DOHH2 (cell line): ENCODE data around the gene MRPL17.

Experiments
- H3F3A ChIP-seq: fragments of 200-600 bp; sonication (generic), shearing (Covaris generic); 2 replicates; pipeline ENCODE4 v1.6.0; 2016; ENCODE audit warnings: antibody characterized with exemption, mild to moderate bottlenecking; ENCODE audit not compliant: control insufficient read depth, insufficient read depth
- H3K27ac ChIP-seq: fragments of 200-600 bp; sonication (generic); 2 replicates; pipeline ENCODE4 v1.5.1; 2014; ENCODE audit warnings: low read depth, mild to moderate bottlenecking, low read length, moderate library complexity
- H3K27me3 ChIP-seq: fragments of 200-600 bp; sonication (generic); 2 replicates; pipeline ENCODE4 v1.6.1; 2014; ENCODE audit warnings: mild to moderate bottlenecking, low read length, mixed read lengths; ENCODE audit not compliant: control insufficient read depth
- H3K36me3 ChIP-seq: fragments of 200-600 bp; sonication (generic); 2 replicates; pipeline ENCODE4 v1.6.1; 2014; ENCODE audit warnings: mild to moderate bottlenecking, low read length, moderate library complexity, mixed read lengths; ENCODE audit not compliant: control insufficient read depth
- H3K4me1 ChIP-seq: fragments of 200-600 bp; sonication (generic); 2 replicates; pipeline ENCODE4 v1.6.1; 2014; ENCODE audit warnings: mild to moderate bottlenecking, low read length, mixed read lengths; ENCODE audit not compliant: control insufficient read depth
- H3K4me2 ChIP-seq: fragments of 200-600 bp; sonication (generic); 2 replicates; pipeline ENCODE4 v1.6.0; 2014; ENCODE audit warnings: mild to moderate bottlenecking, low read length, moderate library complexity
- H3K4me3 ChIP-seq: fragments of 200-600 bp; sonication (generic); 2 replicates; pipeline ENCODE4 v1.5.1; 2014; ENCODE audit warnings: mild to moderate bottlenecking, low read length, mixed read lengths
- H3K79me2 ChIP-seq: fragments of 200-600 bp; sonication (generic); 2 replicates; pipeline ENCODE4 v1.6.1; 2014; ENCODE audit warnings: mild to moderate bottlenecking, low read length, mixed read lengths; ENCODE audit not compliant: control insufficient read depth
- H3K9me2 ChIP-seq: fragments of 200-600 bp; sonication (generic); replicated peaks from 2 replicates; pipeline ENCODE4 v1.6.1; 2014; ENCODE audit warnings: mild to moderate bottlenecking, low read length, mixed read lengths; ENCODE audit not compliant: control insufficient read depth
- H3K9me3 ChIP-seq: fragments of 200-600 bp; sonication (generic); 2 replicates; pipeline ENCODE4 v1.6.1; 2014; ENCODE audit warnings: antibody characterized with exemption, low read length, mixed read lengths; ENCODE audit not compliant: control insufficient read depth, insufficient read depth
- H4K20me1 ChIP-seq: fragments of 200-600 bp; sonication (generic); 2 replicates; pipeline ENCODE4 v1.6.0; 2014; ENCODE audit warnings: low read depth, mild to moderate bottlenecking, antibody characterized with exemption, low read length, moderate library complexity; ENCODE audit not compliant: control insufficient read depth, insufficient read depth
- EZH2phosphoT487 ChIP-seq: fragments of 200-600 bp; sonication (generic); IDR thresholded peaks from 2 replicates; pipeline ENCODE4 v1.6.1; 2017; ENCODE audit warnings: borderline replicate concordance, mild to moderate bottlenecking, antibody characterized with exemption, low read length, moderate library complexity, mixed read lengths
- TF ChIP-seq, protein P1 (sequence below): fragments of 200-600 bp; sonication (generic); IDR thresholded peaks from one replicate; pipeline ENCODE4 v1.5.1; 2014; ENCODE audit warnings: antibody characterized with exemption, mild to moderate bottlenecking, low read depth, low read length; ENCODE audit not compliant: poor library complexity, severe bottlenecking

The MRPL17 gene

DNA sequence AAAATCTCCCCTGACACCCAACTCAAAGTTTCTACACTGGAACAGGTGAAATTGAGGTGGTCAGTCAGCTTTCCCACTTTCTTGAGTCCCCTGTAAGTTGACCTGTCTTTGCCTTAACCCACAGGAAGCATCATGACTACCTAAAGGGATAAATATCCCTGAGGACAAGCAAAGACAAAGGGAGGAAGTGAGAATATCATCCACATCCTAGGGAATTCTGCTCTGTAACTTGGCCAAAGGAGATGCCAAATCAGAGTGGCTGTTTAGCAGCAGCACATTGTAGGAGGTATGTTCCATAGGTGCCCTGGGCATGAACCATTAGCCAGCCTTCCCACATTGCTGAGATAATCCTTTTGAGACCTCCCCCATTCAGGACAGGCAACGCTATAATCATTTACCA, 40.9 kb upstream of the MRPL17 start:
- Histone ChIP-seq H3K4me2 (no peak overlapping the region), H3F3A (no peaks in the 10 kb centered on the region), H3K4me1 (no peaks in the 10 kb centered on the region), H4K20me1 (no peaks in the 10 kb centered on the region), H3K36me3 (no peaks in the 10 kb centered on the region), H3K9me2 (no peaks in the 10 kb centered on the region), H3K27me3 (peaks cover 19% of the 10 kb centered on the region), H3K27ac (no peak overlapping the region), H3K9me3 (no peaks in the 10 kb centered on the region), H3K79me2 (no peaks in the 10 kb centered on the region), H3K4me3 (no peak overlapping the region)
- TF ChIP-seq, protein P1, sequence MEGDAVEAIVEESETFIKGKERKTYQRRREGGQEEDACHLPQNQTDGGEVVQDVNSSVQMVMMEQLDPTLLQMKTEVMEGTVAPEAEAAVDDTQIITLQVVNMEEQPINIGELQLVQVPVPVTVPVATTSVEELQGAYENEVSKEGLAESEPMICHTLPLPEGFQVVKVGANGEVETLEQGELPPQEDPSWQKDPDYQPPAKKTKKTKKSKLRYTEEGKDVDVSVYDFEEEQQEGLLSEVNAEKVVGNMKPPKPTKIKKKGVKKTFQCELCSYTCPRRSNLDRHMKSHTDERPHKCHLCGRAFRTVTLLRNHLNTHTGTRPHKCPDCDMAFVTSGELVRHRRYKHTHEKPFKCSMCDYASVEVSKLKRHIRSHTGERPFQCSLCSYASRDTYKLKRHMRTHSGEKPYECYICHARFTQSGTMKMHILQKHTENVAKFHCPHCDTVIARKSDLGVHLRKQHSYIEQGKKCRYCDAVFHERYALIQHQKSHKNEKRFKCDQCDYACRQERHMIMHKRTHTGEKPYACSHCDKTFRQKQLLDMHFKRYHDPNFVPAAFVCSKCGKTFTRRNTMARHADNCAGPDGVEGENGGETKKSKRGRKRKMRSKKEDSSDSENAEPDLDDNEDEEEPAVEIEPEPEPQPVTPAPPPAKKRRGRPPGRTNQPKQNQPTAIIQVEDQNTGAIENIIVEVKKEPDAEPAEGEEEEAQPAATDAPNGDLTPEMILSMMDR: no peak
- TF ChIP-seq EZH2phosphoT487: no peak

DNA sequence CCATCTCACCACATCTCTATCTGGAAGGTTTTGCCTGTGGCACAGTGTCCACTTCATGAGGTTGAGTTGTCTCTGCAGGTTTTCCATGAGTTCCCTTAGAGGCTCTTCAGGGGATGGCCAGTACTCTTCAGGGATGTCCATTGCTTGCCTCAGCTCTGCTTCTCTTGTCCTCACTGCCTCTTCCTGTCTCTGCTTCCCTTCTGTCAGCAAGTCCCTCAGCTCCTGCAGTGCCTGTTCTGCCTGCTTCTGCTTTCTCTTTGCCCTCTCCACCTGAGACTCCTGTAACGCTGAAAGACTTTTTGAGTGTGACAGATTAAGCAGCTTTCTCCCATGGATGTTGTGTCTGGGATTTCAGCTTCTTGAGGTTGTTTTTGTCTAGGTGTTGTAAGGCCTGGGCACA, 38.2 kb upstream of the MRPL17 start:
- no peaks in the 10 kb centered on the region for H3K9me2 ChIP-seq
- H3K27ac ChIP-seq: no peak overlapping the region
- no peaks in the 10 kb centered on the region for H3K79me2 ChIP-seq
- no peaks in the 10 kb centered on the region for H3F3A ChIP-seq
- peaks cover 11% of the 10 kb centered on the region for H3K27me3 ChIP-seq
- H3K4me2 ChIP-seq: no peak overlapping the region
- TF ChIP-seq, protein P1: no peak
- TF ChIP-seq EZH2phosphoT487: no peak
- no peaks in the 10 kb centered on the region for H3K9me3 ChIP-seq
- H3K4me1 ChIP-seq: no peaks in the 10 kb centered on the region
- no peaks in the 10 kb centered on the region for H4K20me1 ChIP-seq
- no peaks in the 10 kb centered on the region for H3K36me3 ChIP-seq
- no peak overlapping the region for H3K4me3 ChIP-seq

DNA sequence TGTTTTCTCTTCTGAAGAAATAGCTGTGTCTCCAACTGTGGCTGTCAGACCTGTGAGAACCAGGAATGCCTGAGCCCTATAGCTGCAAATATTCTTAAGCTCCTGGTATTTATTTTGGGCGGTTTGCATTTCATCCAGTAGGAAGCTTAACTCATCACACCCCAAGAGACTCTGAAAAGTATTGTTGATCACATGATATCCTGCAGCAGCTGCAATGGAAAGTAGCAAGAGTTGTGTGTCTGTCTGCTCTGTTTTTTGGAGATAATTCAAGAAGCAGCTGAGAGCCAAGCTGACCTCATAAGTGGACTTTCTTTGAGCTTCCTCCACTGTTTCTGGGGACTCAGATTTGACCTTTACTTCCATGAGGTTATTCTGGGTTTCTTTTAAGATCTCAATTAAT, 36.4 kb upstream of the MRPL17 start:
- no peaks in the 10 kb centered on the region for H3F3A ChIP-seq
- no peaks in the 10 kb centered on the region for H3K79me2 ChIP-seq
- no peaks in the 10 kb centered on the region for H3K9me2 ChIP-seq
- TF ChIP-seq, protein P1: no peak
- TF ChIP-seq EZH2phosphoT487: no peak
- H3K4me3 ChIP-seq: no peak overlapping the region
- H3K4me1 ChIP-seq: no peaks in the 10 kb centered on the region
- H3K4me2 ChIP-seq: no peak overlapping the region
- H4K20me1 ChIP-seq: no peaks in the 10 kb centered on the region
- no peak overlapping the region for H3K27ac ChIP-seq
- no peaks in the 10 kb centered on the region for H3K9me3 ChIP-seq
- H3K27me3 ChIP-seq: peaks cover 10% of the 10 kb centered on the region
- no peaks in the 10 kb centered on the region for H3K36me3 ChIP-seq

DNA sequence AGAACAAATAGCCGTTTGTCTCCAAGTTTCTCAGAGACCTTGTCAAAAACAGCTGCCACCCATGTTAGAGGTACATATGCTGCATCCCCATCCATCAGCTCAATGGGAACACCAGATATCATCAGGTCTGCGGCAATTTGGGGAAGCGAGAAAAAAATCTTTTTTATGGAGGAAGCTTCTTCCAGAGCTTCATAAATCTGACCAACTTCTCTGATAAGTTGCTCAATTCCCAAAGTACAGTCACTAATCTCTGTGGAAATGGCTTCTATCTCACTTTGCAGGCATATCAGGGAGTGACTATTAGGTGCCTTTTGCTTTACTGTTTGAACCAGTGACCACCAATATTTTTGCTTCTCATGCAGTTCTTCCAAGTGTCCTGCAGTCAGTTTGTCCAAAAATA, 34.3 kb upstream of the MRPL17 start:
- H3K27me3 ChIP-seq: peaks cover under 1% of the 10 kb centered on the region; the same call in 1 of the 2 replicates
- H4K20me1 ChIP-seq: no peaks in the 10 kb centered on the region
- TF ChIP-seq EZH2phosphoT487: no peak
- TF ChIP-seq, protein P1: no peak
- H3K36me3 ChIP-seq: no peaks in the 10 kb centered on the region
- no peaks in the 10 kb centered on the region for H3K79me2 ChIP-seq
- no peaks in the 10 kb centered on the region for H3K4me1 ChIP-seq
- no peaks in the 10 kb centered on the region for H3K9me3 ChIP-seq
- H3K4me2 ChIP-seq: no peak overlapping the region
- no peak overlapping the region for H3K4me3 ChIP-seq
- no peaks in the 10 kb centered on the region for H3F3A ChIP-seq
- H3K9me2 ChIP-seq: no peaks in the 10 kb centered on the region
- H3K27ac ChIP-seq: no peak overlapping the region
